IMR-90 (cell line): ENCODE measurements around the gene ATXN10. TPM values are rescaled to one million over a fixed set of nuclear protein-coding genes. Genes with fewer than 3 reads are reported as not detected.

Experiments
- ATAC-seq: fragments of 200-7000 bp; cut with Tn5 transposase; 2 replicates; pipeline ENCODE4 v1.9.1; 2020; ENCODE audit warnings: low read depth, mild to moderate bottlenecking, moderate library complexity
- BruUV-seq: library from RNA; stranded (reverse); fragments of 400-500 nt; replicated peaks from 2 replicates; lab custom pipeline; 2021; lab: Mats Ljungman, UMichigan
- CTCF ChIA-PET: fragments of 300-600 bp; formaldehyde crosslinking; extraction: SDS; loops from one replicate; lab custom pipeline; 2021; ENCODE audit warnings: antibody characterized with exemption; lab: Yijun Ruan, JAX
- POLR2A ChIA-PET: fragments of 300-600 bp; sonication (Branson Sonifier 250); formaldehyde crosslinking; loops from one replicate; lab custom pipeline; 2022; ENCODE audit warnings: antibody characterized with exemption; ENCODE audit not compliant: unreplicated experiment; lab: Charles Lee
- DNase-seq: peaks from one replicate; pipeline ENCODE4 v3.0.0; 2013
- H2AFZ ChIP-seq: replicated peaks from 2 replicates; pipeline ENCODE3; 2013; ENCODE audit warnings: low read length, mild to moderate bottlenecking; ENCODE audit not compliant: poor library complexity
- H2AK5ac ChIP-seq: 2 replicates; pipeline ENCODE4 v1.6.1; 2013; ENCODE audit warnings: low read depth, low read length, inconsistent platforms
- H2AK9ac ChIP-seq: replicated peaks from 2 replicates; pipeline ENCODE3; 2013; ENCODE audit warnings: mild to moderate bottlenecking, low read depth, low read length, moderate library complexity; ENCODE audit not compliant: poor library complexity
- H2BK120ac ChIP-seq: 2 replicates; pipeline ENCODE4 v1.6.1; 2013; ENCODE audit warnings: low read depth, low read length, inconsistent platforms
- H2BK15ac ChIP-seq: 3 replicates; pipeline ENCODE4 v1.6.1; 2013; ENCODE audit warnings: low read depth, low read length, inconsistent platforms
- H2BK20ac ChIP-seq: 2 replicates; pipeline ENCODE4 v1.6.1; 2013; ENCODE audit warnings: low read depth, mild to moderate bottlenecking, inconsistent platforms, low read length, moderate library complexity
- H2BK5ac ChIP-seq: 2 replicates; pipeline ENCODE4 v1.6.1; 2013; ENCODE audit warnings: mild to moderate bottlenecking, low read depth, low read length, inconsistent platforms; ENCODE audit not compliant: poor library complexity, severe bottlenecking
- H3K14ac ChIP-seq: replicated peaks from 2 replicates; pipeline ENCODE4 v1.6.1; 2013; ENCODE audit warnings: low read depth, low read length, inconsistent platforms
- H3K18ac ChIP-seq: 2 replicates; pipeline ENCODE4 v1.6.1; 2013; ENCODE audit warnings: low read depth, low read length, control low read depth
- H3K23ac ChIP-seq: 2 replicates; pipeline ENCODE4 v1.6.1; 2013; ENCODE audit warnings: low read depth, low read length, inconsistent platforms
- H3K27ac ChIP-seq: 2 replicates; pipeline ENCODE4 v1.5.1; 2013; ENCODE audit warnings: mild to moderate bottlenecking, control low read depth, low read length; ENCODE audit not compliant: insufficient read depth
- H3K27me3 ChIP-seq: 2 replicates; pipeline ENCODE4 v1.6.1; 2013; ENCODE audit warnings: low read length; ENCODE audit not compliant: control insufficient read depth, insufficient read depth
- H3K36me3 ChIP-seq: 2 replicates; pipeline ENCODE4 v1.6.1; 2013; ENCODE audit warnings: low read length, mixed read lengths; ENCODE audit not compliant: control insufficient read depth, insufficient read depth
- H3K4ac ChIP-seq: 2 replicates; pipeline ENCODE4 v1.6.1; 2013; ENCODE audit warnings: low read depth, low read length, inconsistent platforms
- H3K4me1 ChIP-seq: 2 replicates; pipeline ENCODE4 v1.6.1; 2013; ENCODE audit warnings: low read length, mixed read lengths; ENCODE audit not compliant: control insufficient read depth, insufficient read depth
- H3K4me2 ChIP-seq: 2 replicates; pipeline ENCODE4 v1.6.1; 2013; ENCODE audit warnings: low read depth, mild to moderate bottlenecking, control low read depth, low read length, moderate library complexity
- H3K4me3 ChIP-seq: 2 replicates; pipeline ENCODE4 v1.5.1; 2013; ENCODE audit warnings: low read depth, mild to moderate bottlenecking, control low read depth, low read length, moderate library complexity; ENCODE audit not compliant: insufficient read depth
- H3K56ac ChIP-seq: 2 replicates; pipeline ENCODE4 v1.6.1; 2013; ENCODE audit warnings: low read length, inconsistent platforms; ENCODE audit not compliant: insufficient read depth; ENCODE audit errors: extremely low read depth
- H3K79me1 ChIP-seq, 2 experiments: 2 replicates each; pipeline ENCODE4 v1.6.1; 2013; ENCODE audit warnings: low read length in 2 of 2, inconsistent platforms in 1 of 2, low read depth in 1 of 2
- H3K9ac ChIP-seq: 2 replicates; pipeline ENCODE4 v1.6.1; 2013; ENCODE audit warnings: low read depth, low read length, control low read depth
- H3K9me1 ChIP-seq: 2 replicates; pipeline ENCODE4 v1.6.1; 2013; ENCODE audit warnings: low read length, inconsistent platforms; ENCODE audit not compliant: insufficient read depth
- H3K9me3 ChIP-seq: 2 replicates; pipeline ENCODE4 v1.6.1; 2013; ENCODE audit warnings: low read length; ENCODE audit not compliant: control insufficient read depth, insufficient read depth
- H4K20me1 ChIP-seq: 2 replicates; pipeline ENCODE4 v1.6.1; 2013; ENCODE audit warnings: low read length, inconsistent platforms; ENCODE audit not compliant: insufficient read depth
- H4K5ac ChIP-seq: 2 replicates; pipeline ENCODE4 v1.6.1; 2013; ENCODE audit warnings: mild to moderate bottlenecking, low read depth, low read length, control low read depth
- H4K8ac ChIP-seq, 2 experiments: 2 replicates each; pipeline ENCODE4 v1.6.1; 2013; ENCODE audit warnings: low read depth in 2 of 2, low read length in 2 of 2, control low read depth in 1 of 2, inconsistent platforms in 1 of 2
- H4K91ac ChIP-seq: 2 replicates; pipeline ENCODE4 v1.6.1; 2013; ENCODE audit warnings: low read depth, low read length, inconsistent platforms; ENCODE audit not compliant: insufficient read depth
- BHLHE40 ChIP-seq: fragments of 150-350 bp; IDR thresholded peaks from 2 replicates; pipeline ENCODE4 v1.6.1; 2016; ENCODE audit warnings: mild to moderate bottlenecking, low read depth, low read length
- CEBPB ChIP-seq: IDR thresholded peaks from 2 replicates; pipeline ENCODE4 v1.6.1; 2012; ENCODE audit warnings: low read depth, low read length, improper control_type of control experiment
- CHD1 ChIP-seq: IDR thresholded peaks from 2 replicates; pipeline ENCODE4 v1.6.1; 2012; ENCODE audit warnings: low read depth, low read length, improper control_type of control experiment
- CTCF ChIP-seq: conservative IDR thresholded peaks from 2 replicates; pipeline ENCODE4 v1.5.1; 2012; ENCODE audit warnings: mild to moderate bottlenecking, low read depth, low read length, improper control_type of control experiment
- ELK1 ChIP-seq: fragments of 150-350 bp; IDR thresholded peaks from 2 replicates; pipeline ENCODE4 v1.6.1; 2016; ENCODE audit warnings: low read depth, mild to moderate bottlenecking, low read length, moderate library complexity, borderline replicate concordance
- FOS ChIP-seq: fragments of 150-350 bp; IDR thresholded peaks from 2 replicates; pipeline ENCODE4 v1.6.1; 2016; ENCODE audit warnings: low read depth, low read length
- MAFK ChIP-seq: IDR thresholded peaks from 2 replicates; pipeline ENCODE4 v1.6.1; 2012; ENCODE audit warnings: low read depth, low read length, improper control_type of control experiment
- MAZ ChIP-seq: IDR thresholded peaks from 2 replicates; pipeline ENCODE4 v1.6.1; 2012; ENCODE audit warnings: low read depth, mild to moderate bottlenecking, low read length, improper control_type of control experiment, moderate library complexity, borderline replicate concordance
- MXI1 ChIP-seq: IDR thresholded peaks from 2 replicates; pipeline ENCODE4 v1.6.1; 2012; ENCODE audit warnings: low read depth, mild to moderate bottlenecking, low read length, moderate library complexity, borderline replicate concordance
- NFE2L2 ChIP-seq: fragments of 150-350 bp; IDR thresholded peaks from 2 replicates; pipeline ENCODE4 v1.6.1; 2016; ENCODE audit warnings: low read depth, mild to moderate bottlenecking, low read length
- POLR2A ChIP-seq: IDR thresholded peaks from 2 replicates; pipeline ENCODE4 v1.6.1; 2012; ENCODE audit warnings: mild to moderate bottlenecking, low read depth, low read length
- RAD21 ChIP-seq: IDR thresholded peaks from 2 replicates; pipeline ENCODE4 v1.6.1; 2012; ENCODE audit warnings: low read length, improper control_type of control experiment
- RCOR1 ChIP-seq: IDR thresholded peaks from 2 replicates; pipeline ENCODE4 v1.6.1; 2012; ENCODE audit warnings: mild to moderate bottlenecking, low read length, improper control_type of control experiment; ENCODE audit not compliant: insufficient replicate concordance
- RFX5 ChIP-seq: IDR thresholded peaks from 2 replicates; pipeline ENCODE4 v1.8.0; 2012; ENCODE audit warnings: low read depth, mild to moderate bottlenecking, low read length, moderate library complexity
- SMC3 ChIP-seq: fragments of 150-350 bp; IDR thresholded peaks from 2 replicates; pipeline ENCODE4 v1.6.1; 2016; ENCODE audit warnings: low read depth, mild to moderate bottlenecking, antibody characterized with exemption, low read length, moderate library complexity
- USF2 ChIP-seq: fragments of 150-350 bp; IDR thresholded peaks from 2 replicates; pipeline ENCODE4 v1.6.1; 2017; ENCODE audit warnings: mild to moderate bottlenecking, antibody characterized with exemption, low read length, low read depth
- WGBS, 2 experiments: methylation state at CpG; one replicate each; pipeline versions ENCODE4 v1.1.5 to v1.1.7; 2013; ENCODE audit warnings: missing lambda C conversion rate in 2 of 2; ENCODE audit not compliant: insufficient read length in 1 of 2; ENCODE audit errors: extremely low coverage in 2 of 2; 5-methylcytosine and 5-hydroxymethylcytosine counted together
- dilution Hi-C: fragments of 300-500 bp; cut with HindIII; formaldehyde crosslinking; loops from one replicate; pipeline ENCODE4 v1.14.3; 2018; ENCODE audit warnings: low sequenced_read_pairs; ENCODE audit not compliant: unreplicated experiment
- in situ Hi-C: fragments of 300-500 bp; cut with MboI; formaldehyde crosslinking; loops from 3 replicates; pipeline ENCODE4 v1.14.3; 2019; ENCODE audit warnings: low sequenced_read_pairs, inconsistent platforms, mixed read lengths
- intact Hi-C: fragments of 100-400 bp; cut with micrococcal nuclease; formaldehyde crosslinking; loops from 2 replicates; pipeline ENCODE4 v1.10.0; 2022
- polyA plus RNA-seq, 3 experiments: library from polyadenylated mRNA; depleted of rRNA; stranded (reverse); fragments of >200 nt; gene quantifications; 2 replicates each; pipeline ENCODE4 v1.2.3, GENCODE V29; 2012; ENCODE audit warnings: low replicate concordance in 1 of 3
- total RNA-seq: library from RNA; depleted of rRNA; stranded (reverse); fragments of >200 nt; gene quantifications from 2 replicates; pipeline ENCODE4 v1.2.3, GENCODE V29; 2012

Gene ATXN10
- total and polyA plus RNA-seq, 2 of the 4 experiments (the other 2 are of a cell fraction) = 116 to 231 TPM

- peaks cover 25% of the 10 kb centered on the region; the same call in 1 of the 2 replicates for H4K20me1 ChIP-seq
- H3K4me1 ChIP-seq = peaks cover 6% of the 10 kb centered on the region; the same call in 1 of the 2 replicates
- BruUV-seq = no TSS peak
- H4K5ac ChIP-seq = no peak overlapping the region
- H4K91ac ChIP-seq = no peak overlapping the region
- peaks cover 13% of the 10 kb centered on the region; the same call in 1 of the 2 replicates for H3K9me1 ChIP-seq
- H3K9ac ChIP-seq = no peak overlapping the region
- TF ChIP-seq USF2 (no peak), NFE2L2 (no peak), POLR2A (no peak), CEBPB (no peak), RAD21 (no peak), CHD1 (no peak), CTCF (no peak), SMC3 (no peak), BHLHE40 (no peak), MAFK (no peak), RCOR1 (no peak), FOS (no peak), ELK1 (no peak), RFX5 (no peak), MXI1 (no peak), MAZ (no peak)
- H3K14ac ChIP-seq = no peak overlapping the region
- H2AK5ac ChIP-seq = no peak overlapping the region
- H3K4ac ChIP-seq = no peak overlapping the region
- peaks cover 19 to 52% of the 10 kb centered on the region in 2 experiments for H3K79me1 ChIP-seq
- H2BK20ac ChIP-seq = no peak overlapping the region
- H3K4me2 ChIP-seq = no peak overlapping the region
- CTCF ChIA-PET = no interaction called here
- in situ Hi-C loops (no loop called here), dilution Hi-C loops (no loop called here), intact Hi-C loops (no loop called here)
- no peak overlapping the region for H3K23ac ChIP-seq
- H3K4me3 ChIP-seq = no peak overlapping the region
- no peaks in the 10 kb centered on the region for H3K27me3 ChIP-seq
- DNase-seq (no peak), ATAC-seq (no peak)
- H3K27ac ChIP-seq = no peak overlapping the region
- no peaks in the 10 kb centered on the region for H3K9me3 ChIP-seq
- no peak overlapping the region for H2AK9ac ChIP-seq
- H3K36me3 ChIP-seq = peaks cover 18% of the 10 kb centered on the region
- no peak overlapping the region for H2BK120ac ChIP-seq
- no peak overlapping the region for H2BK15ac ChIP-seq
- no peak overlapping the region for H2BK5ac ChIP-seq
- no peak overlapping the region for H4K8ac ChIP-seq
- H3K56ac ChIP-seq = no peak overlapping the region
- H2AFZ ChIP-seq = no peak overlapping the region
- no peak overlapping the region for H3K18ac ChIP-seq
- WGBS, 2 experiments = 100% methylated on average over 1 of the region's 8 CpGs; no CpG with 5 or more reads in 1 of the 2 experiments
- POLR2A ChIA-PET = no interaction called here
These were observed 161.4 kb downstream of the ATXN10 start for GRCh38 chr22:45832959-45833580.
